T-helper 2 cell (primary cell): Measurements from ENCODE around the gene ATP1A4.
A peak's percentile ranks its signal among the peaks of the same experiment; 100 is the strongest.

ENCODE experiments used
- DNase-seq, 5 experiments: peaks; one replicate each; pipeline versions ENCODE4 v3.0.0 to v3.0.0-alpha.2; 2012 to 2022

ATP1A4 gene

GRCh38 chr1:160148121-160148520 is 3.3 kb upstream of the ATP1A4 start:
- no peak for DNase-seq

GRCh38 chr1:160149233-160149632 is 2.2 kb upstream of the ATP1A4 start:
- DNase-seq: no peak

- DNase-seq: no peak
Observed at GRCh38 chr1:160149716-160150115, 1.7 kb upstream of the ATP1A4 start.

- DNase-seq: no peak
Observed at GRCh38 chr1:160154790-160155189, 3.4 kb downstream of the ATP1A4 start.

GRCh38 chr1:160156361-160156760 is 5.0 kb downstream of the ATP1A4 start:
- no peak for DNase-seq

GRCh38 chr1:160157174-160157573 is 5.8 kb downstream of the ATP1A4 start:
- no peak for DNase-seq

GRCh38 chr1:160158031-160158430 is 6.6 kb downstream of the ATP1A4 start:
- DNase-seq: no peak

- no peak for DNase-seq
Observed at GRCh38 chr1:160158534-160158933, 7.1 kb downstream of the ATP1A4 start.

- DNase-seq: no peak
Observed at GRCh38 chr1:160159846-160160245, 8.4 kb downstream of the ATP1A4 start.

GRCh38 chr1:160161965-160162705 is 10.7 kb downstream of the ATP1A4 start:
- DNase-seq: peak in 1 of 5 experiments; percentile 63

GRCh38 chr1:160162931-160163330 is 11.5 kb downstream of the ATP1A4 start:
- DNase-seq: no peak

GRCh38 chr1:160163615-160164014 is 12.2 kb downstream of the ATP1A4 start:
- no peak for DNase-seq

- DNase-seq: no peak
Observed at GRCh38 chr1:160164121-160164520, 12.7 kb downstream of the ATP1A4 start.

GRCh38 chr1:160166166-160166868 is 14.9 kb downstream of the ATP1A4 start:
- DNase-seq: no peak

- DNase-seq: no peak
Observed at GRCh38 chr1:160167056-160167455, 15.7 kb downstream of the ATP1A4 start.

GRCh38 chr1:160167580-160167979 is 16.2 kb downstream of the ATP1A4 start:
- no peak for DNase-seq

GRCh38 chr1:160168016-160168415 is 16.6 kb downstream of the ATP1A4 start:
- DNase-seq: no peak

- no peak for DNase-seq
Observed at GRCh38 chr1:160168609-160169369, 17.4 kb downstream of the ATP1A4 start.

- peak in 1 of 5 experiments; percentile 83 for DNase-seq
Observed at GRCh38 chr1:160169553-160170399, 18.4 kb downstream of the ATP1A4 start.

- DNase-seq: no peak
Observed at GRCh38 chr1:160171354-160171753, 20.0 kb downstream of the ATP1A4 start.

- DNase-seq: no peak
Observed at GRCh38 chr1:160171980-160172379, 20.6 kb downstream of the ATP1A4 start.

- DNase-seq: peak in 1 of 5 experiments; percentile 76
Observed at GRCh38 chr1:160177231-160177630, 25.8 kb downstream of the ATP1A4 start.

- DNase-seq: peak in 1 of 5 experiments; percentile 40
Observed at GRCh38 chr1:160177667-160178066, 26.3 kb downstream of the ATP1A4 start.
